ENCODE data around the gene PGAM2.

The PGAM2 gene

GRCh38 chr7:44067064-44067951 is 1.9 kb upstream of the PGAM2 start:
- no peak for DNase-seq
- Mint-ChIP-seq H3K4me1 (ENCODE audit: low read depth) (peaks cover 42% of the 10 kb centered on the region), H3K27me3 (no peaks in the 10 kb centered on the region), H3K4me3 (no peak overlapping the region), H3K27ac (peak overlapping the region; percentile 73), H3K9me3 (no peaks in the 10 kb centered on the region), H3K36me3 (ENCODE audit: low read depth) (peaks cover 17% of the 10 kb centered on the region)

- Mint-ChIP-seq H3K36me3 (ENCODE audit: low read depth) (peaks cover 15% of the 10 kb centered on the region), H3K9me3 (no peaks in the 10 kb centered on the region), H3K27ac (peak overlapping the region; percentile 73), H3K4me3 (no peak overlapping the region), H3K4me1 (ENCODE audit: low read depth) (peaks cover 39% of the 10 kb centered on the region), H3K27me3 (no peaks in the 10 kb centered on the region)
- DNase-seq, result peak; percentile 54
Measured at GRCh38 chr7:44066494-44067063, 1.2 kb upstream of the PGAM2 start.

GRCh38 chr7:44066111-44066460 is 719 bp upstream of the PGAM2 start:
- Mint-ChIP-seq H3K36me3 (ENCODE audit: low read depth) (peaks cover 16% of the 10 kb centered on the region), H3K9me3 (no peaks in the 10 kb centered on the region), H3K27ac (peak overlapping the region; percentile 71), H3K27me3 (no peaks in the 10 kb centered on the region), H3K4me1 (ENCODE audit: low read depth) (peaks cover 36% of the 10 kb centered on the region), H3K4me3 (no peak overlapping the region)
- no peak for DNase-seq

DNA sequence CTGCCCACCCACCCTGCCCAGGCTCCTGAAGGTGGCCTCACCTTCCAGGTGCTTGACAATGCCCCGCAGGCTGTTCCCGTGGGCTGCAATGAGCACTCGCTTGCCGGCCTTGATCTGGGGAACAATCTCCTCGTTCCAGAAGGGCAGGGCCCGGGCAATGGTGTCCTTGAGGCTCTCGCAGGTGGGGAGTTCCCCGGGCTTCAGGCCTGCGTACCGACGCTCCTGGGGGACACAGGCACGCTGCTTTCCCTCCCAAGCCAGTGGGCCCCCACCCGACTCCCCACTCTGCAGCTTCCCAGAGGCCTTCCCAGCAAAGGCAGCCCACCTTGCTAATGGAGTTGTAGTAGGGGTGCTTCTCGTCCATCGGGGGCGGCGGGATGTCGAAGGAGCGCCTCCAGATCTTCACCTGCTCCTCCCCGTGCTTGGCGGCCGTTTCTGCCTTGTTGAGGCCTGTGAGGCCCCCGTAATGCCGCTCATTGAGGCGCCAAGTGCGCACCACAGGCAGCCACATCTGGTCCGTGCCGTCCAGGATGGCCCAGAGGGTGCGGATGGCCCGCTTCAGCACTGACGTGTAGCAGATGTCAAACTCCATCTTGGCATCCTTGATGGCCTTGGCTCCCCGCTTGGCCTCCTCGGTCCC is 456 bp downstream of the PGAM2 start:
- no peaks in the 10 kb centered on the region for H3K9me3 Mint-ChIP-seq
- H3K36me3 Mint-ChIP-seq (ENCODE audit: low read depth), result peaks cover 28% of the 10 kb centered on the region
- H3K4me1 Mint-ChIP-seq (ENCODE audit: low read depth), result peaks cover 36% of the 10 kb centered on the region
- peak overlapping the region; percentile 71 for H3K27ac Mint-ChIP-seq
- DNase-seq, result peak; percentile 57
- no peak overlapping the region for H3K4me3 Mint-ChIP-seq
- no peaks in the 10 kb centered on the region for H3K27me3 Mint-ChIP-seq

GRCh38 chr7:44063894-44064651 is 1.3 kb downstream of the PGAM2 start:
- Mint-ChIP-seq H3K27ac (no peak overlapping the region), H3K4me1 (ENCODE audit: low read depth) (peaks cover 35% of the 10 kb centered on the region)

GRCh38 chr7:44063547-44063893 is 1.8 kb downstream of the PGAM2 start:
- no peak for DNase-seq
- no peak overlapping the region for H3K4me3 Mint-ChIP-seq
- H3K27me3 Mint-ChIP-seq, result no peaks in the 10 kb centered on the region
- H3K9me3 Mint-ChIP-seq, result no peaks in the 10 kb centered on the region
- H3K27ac Mint-ChIP-seq, result no peak overlapping the region
- peaks cover 41% of the 10 kb centered on the region for H3K36me3 Mint-ChIP-seq (ENCODE audit: low read depth)
- H3K4me1 Mint-ChIP-seq (ENCODE audit: low read depth), result peaks cover 36% of the 10 kb centered on the region

More at GRCh38 chr7:44063894-44064651, 1.3 kb downstream of the PGAM2 start:
- Mint-ChIP-seq H3K36me3 (ENCODE audit: low read depth) (peaks cover 36% of the 10 kb centered on the region), H3K4me3 (no peak overlapping the region), H3K9me3 (no peaks in the 10 kb centered on the region), H3K27me3 (no peaks in the 10 kb centered on the region)
- DNase-seq, result peak; percentile 46

DNA sequence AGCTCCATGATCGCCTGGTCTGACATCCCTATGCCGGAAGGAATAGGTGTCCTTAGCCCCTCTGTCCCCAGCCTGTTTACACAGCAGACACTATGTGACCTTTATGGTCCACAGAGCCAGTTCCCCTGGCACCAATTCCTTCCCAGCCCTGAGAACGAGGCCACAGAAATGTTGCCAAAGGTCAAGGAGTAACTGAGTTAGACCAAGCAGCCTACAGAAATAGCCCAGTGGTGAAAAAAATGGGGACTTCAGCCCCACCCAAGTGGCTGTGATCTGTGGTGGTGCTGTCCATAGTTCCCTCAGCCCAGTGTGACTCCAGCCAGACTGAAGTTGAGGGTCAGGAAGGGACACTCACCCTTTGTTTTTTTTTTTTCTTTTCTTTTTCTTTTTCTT is 2.5 kb downstream of the PGAM2 start:
- Mint-ChIP-seq H3K4me1 (ENCODE audit: low read depth) (peaks cover 35% of the 10 kb centered on the region), H3K27ac (peak overlapping the region; percentile 22), H3K9me3 (no peaks in the 10 kb centered on the region), H3K36me3 (ENCODE audit: low read depth) (peaks cover 48% of the 10 kb centered on the region), H3K4me3 (no peak overlapping the region), H3K27me3 (no peaks in the 10 kb centered on the region)
- DNase-seq, result peak; percentile 28

DNA sequence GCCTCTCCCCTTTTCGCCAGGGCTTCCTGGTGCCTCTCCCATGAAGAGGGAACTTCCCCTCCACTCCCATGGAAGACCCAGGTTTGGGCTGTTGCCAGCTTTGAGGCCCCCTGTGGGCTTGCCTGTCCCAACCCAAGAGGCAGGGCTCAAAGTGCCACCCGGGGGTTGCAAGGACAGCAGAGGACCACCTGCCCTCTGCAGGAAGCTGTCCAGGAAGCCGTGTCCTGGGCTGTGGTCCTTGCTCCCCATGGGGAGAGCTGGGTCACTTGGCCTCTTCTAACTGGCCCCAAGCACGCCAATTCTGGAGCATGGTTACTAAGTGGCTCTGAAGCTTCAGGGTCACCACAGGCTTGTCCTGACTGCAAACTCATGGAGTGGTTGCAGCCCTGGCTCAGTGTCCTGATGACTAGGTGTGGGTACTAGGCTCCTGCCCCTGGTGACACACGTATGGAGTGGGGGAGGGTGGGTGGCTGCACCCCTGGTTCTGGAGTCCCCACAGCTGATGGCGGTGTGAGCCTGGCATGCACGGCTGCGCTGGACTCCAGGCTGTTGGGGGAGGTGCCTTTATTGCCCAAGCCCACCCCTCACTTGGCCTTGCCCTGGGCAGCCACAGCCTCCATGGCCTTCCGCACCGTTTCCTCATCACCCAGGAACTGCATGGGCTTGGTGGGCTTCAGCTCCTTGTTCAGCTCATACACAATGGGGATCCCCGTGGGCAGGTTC is 3.0 kb downstream of the PGAM2 start:
- Mint-ChIP-seq H3K27ac (peak overlapping the region; percentile 22), H3K27me3 (no peaks in the 10 kb centered on the region), H3K4me1 (ENCODE audit: low read depth) (peaks cover 34% of the 10 kb centered on the region), H3K36me3 (ENCODE audit: low read depth) (peaks cover 53% of the 10 kb centered on the region), H3K4me3 (no peak overlapping the region), H3K9me3 (no peaks in the 10 kb centered on the region)
- peak; percentile 29 for DNase-seq

DNA sequence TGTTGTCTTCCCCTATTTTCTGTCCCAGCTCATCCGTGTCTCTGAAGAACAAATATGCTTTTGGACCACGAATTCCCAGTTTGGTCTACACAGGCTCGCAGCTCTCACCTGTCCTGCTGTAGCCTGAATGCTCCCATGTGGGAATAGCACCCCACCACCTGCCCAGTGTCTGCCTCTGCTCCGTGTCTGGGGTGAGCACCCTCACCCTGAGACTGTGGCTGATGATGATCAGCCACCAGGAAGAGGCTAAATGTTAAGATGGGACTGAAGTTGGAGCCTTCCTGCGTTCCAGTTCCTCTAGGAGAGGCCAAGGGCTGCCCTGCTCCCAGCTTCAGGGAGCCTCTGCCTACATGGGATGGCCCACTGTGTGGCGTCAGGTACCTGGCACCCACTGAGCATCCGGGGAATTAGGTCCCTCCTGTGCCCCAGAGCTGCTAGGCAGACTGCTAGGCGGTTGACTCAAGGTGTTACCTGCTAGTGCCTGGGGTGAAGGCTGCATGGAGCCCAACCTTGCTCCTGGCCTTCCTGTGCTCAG is 3.7 kb downstream of the PGAM2 start:
- H3K4me1 Mint-ChIP-seq (ENCODE audit: low read depth), result peaks cover 28% of the 10 kb centered on the region
- DNase-seq, result peak; percentile 24
- H3K27ac Mint-ChIP-seq, result peak overlapping the region; percentile 68
- H3K4me3 Mint-ChIP-seq, result no peak overlapping the region
- peaks cover 60% of the 10 kb centered on the region for H3K36me3 Mint-ChIP-seq (ENCODE audit: low read depth)
- H3K9me3 Mint-ChIP-seq, result no peaks in the 10 kb centered on the region
- no peaks in the 10 kb centered on the region for H3K27me3 Mint-ChIP-seq

- H3K4me1 Mint-ChIP-seq (ENCODE audit: low read depth), result peaks cover 26% of the 10 kb centered on the region
- no peaks in the 10 kb centered on the region for H3K27me3 Mint-ChIP-seq
- H3K27ac Mint-ChIP-seq, result peak overlapping the region; percentile 68
- H3K9me3 Mint-ChIP-seq, result no peaks in the 10 kb centered on the region
- no peak overlapping the region for H3K4me3 Mint-ChIP-seq
- peaks cover 66% of the 10 kb centered on the region for H3K36me3 Mint-ChIP-seq (ENCODE audit: low read depth)
- peak; percentile 24 for DNase-seq
Measured at GRCh38 chr7:44060948-44061644, 4.3 kb downstream of the PGAM2 start.

DNA sequence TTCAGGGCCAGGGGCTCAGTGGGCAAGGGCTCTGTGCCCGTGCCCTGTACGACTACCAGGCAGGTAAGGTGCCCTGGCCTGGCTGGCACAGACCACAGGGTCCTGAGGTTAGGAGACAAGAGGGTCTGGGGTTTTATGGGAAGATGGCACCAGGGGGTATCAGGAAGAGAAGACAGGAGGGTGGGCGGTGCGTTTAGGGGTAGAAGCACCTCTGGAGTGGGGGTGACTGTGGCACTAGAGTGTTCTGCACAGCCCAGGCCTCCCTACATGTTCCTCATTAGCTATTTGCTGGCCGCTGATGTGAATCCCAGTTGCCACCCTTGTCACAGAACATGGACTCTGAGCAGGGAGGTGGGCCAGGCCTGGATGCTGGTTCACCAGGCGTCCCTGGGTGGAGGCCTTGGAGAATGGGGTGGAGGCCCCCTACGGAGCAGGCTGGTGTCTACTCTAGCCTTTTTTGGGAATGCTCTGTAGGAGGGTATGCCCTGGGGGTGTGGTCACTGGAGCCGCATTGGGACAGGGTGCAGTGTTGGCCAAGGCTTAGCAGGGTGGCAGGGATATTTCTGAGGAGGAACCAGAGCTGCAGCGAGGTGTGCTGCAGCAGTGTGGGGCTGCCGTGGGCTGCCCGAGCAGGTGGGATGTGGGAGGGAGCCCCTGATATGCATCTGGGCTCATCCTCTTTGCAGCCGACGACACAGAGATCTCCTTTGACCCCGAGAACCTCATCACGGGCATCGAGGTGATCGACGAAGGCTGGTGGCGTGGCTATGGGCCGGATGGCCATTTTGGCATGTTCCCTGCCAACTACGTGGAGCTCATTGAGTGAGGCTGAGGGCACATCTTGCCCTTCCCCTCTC is 5.0 kb downstream of the PGAM2 start:
- peak overlapping the region; percentile 57 for H3K27ac Mint-ChIP-seq
- no peaks in the 10 kb centered on the region for H3K9me3 Mint-ChIP-seq
- peak; percentile 25 for DNase-seq
- no peak overlapping the region for H3K4me3 Mint-ChIP-seq
- peaks cover 25% of the 10 kb centered on the region for H3K4me1 Mint-ChIP-seq (ENCODE audit: low read depth)
- no peaks in the 10 kb centered on the region for H3K27me3 Mint-ChIP-seq
- peaks cover 73% of the 10 kb centered on the region for H3K36me3 Mint-ChIP-seq (ENCODE audit: low read depth)

GRCh38 chr7:44059219-44060090 is 5.9 kb downstream of the PGAM2 start:
- H3K4me3 Mint-ChIP-seq, result no peak overlapping the region
- peak; percentile 42 for DNase-seq
- peak overlapping the region; percentile 57 for H3K27ac Mint-ChIP-seq
- H3K27me3 Mint-ChIP-seq, result no peaks in the 10 kb centered on the region
- peaks cover 82% of the 10 kb centered on the region for H3K36me3 Mint-ChIP-seq (ENCODE audit: low read depth)
- H3K9me3 Mint-ChIP-seq, result no peaks in the 10 kb centered on the region
- peaks cover 24% of the 10 kb centered on the region for H3K4me1 Mint-ChIP-seq (ENCODE audit: low read depth)

Measured in activated T-cell treated with anti-CD3 and anti-CD28 coated beads, Interleukin-2, amount 50 U/mL, for 24 hours (primary cell).